T-cell (primary cell): ENCODE measurements around the gene RAP1GAP2. TPM values are rescaled to one million over a fixed set of nuclear protein-coding genes. Genes with fewer than 3 reads are reported as not detected.
A peak's percentile ranks its signal among the peaks of the same experiment; 100 is the strongest.

Experiments used
- ATAC-seq, 4 experiments: fragments of 200-7000 bp in 3 of 4; fragments of 150-1000 bp in 1 of 4; cut with Tn5 transposase; replicated peaks in 1 of 4; 1 replicate in 3 of 4; 2 replicates in 1 of 4; pipeline ENCODE4 v1.10.0; 2021; ENCODE audit warnings: moderate library complexity in 3 of 4, mild to moderate bottlenecking in 2 of 4, moderate number of reproducible peaks in 1 of 4
- CTCF ChIA-PET, 2 donors: fragments of 300-600 bp; sonication (Branson Sonifier 250); formaldehyde crosslinking; loops; one replicate each; lab custom pipeline; 2022; ENCODE audit warnings: antibody characterized with exemption in 2 of 2; lab: Charles Lee
- POLR2A ChIA-PET, 2 donors: fragments of 300-600 bp; sonication (Branson Sonifier 250); formaldehyde crosslinking; loops; one replicate each; lab custom pipeline; 2022; ENCODE audit warnings: antibody characterized with exemption in 2 of 2; lab: Charles Lee
- DNase-seq, 35 experiments: peaks; one replicate each; pipeline versions ENCODE4 v3.0.0 to v3.0.0-alpha.2; 2013 to 2023
- H3K27ac ChIP-seq: one replicate; pipeline ENCODE4 v1.5.1; 2013; ENCODE audit warnings: low read length
- H3K27me3 ChIP-seq, 2 experiments: replicated peaks in 1 of 2; 1 replicate in 1 of 2; 2 replicates in 1 of 2; pipeline versions ENCODE4 v1.6.1 to v1.7.0; 2013; ENCODE audit warnings: low read length in 1 of 2, mixed read lengths in 1 of 2; ENCODE audit not compliant: control insufficient read depth in 2 of 2, insufficient read depth in 2 of 2; ENCODE audit errors: extremely low read depth in 1 of 2
- H3K36me3 ChIP-seq, 2 donors: 1 replicate in 1 of 2; 2 replicates in 1 of 2; pipeline versions ENCODE4 v1.6.1 to v1.7.0; 2013; ENCODE audit warnings: low read length in 1 of 2; ENCODE audit not compliant: control insufficient read depth in 2 of 2, insufficient read depth in 1 of 2; ENCODE audit errors: extremely low read depth in 1 of 2
- H3K4me1 ChIP-seq, 2 experiments: 1 replicate in 1 of 2; 2 replicates in 1 of 2; pipeline versions ENCODE4 v1.6.1 to v1.7.0; 2013; ENCODE audit warnings: low read length in 2 of 2, mixed read lengths in 1 of 2; ENCODE audit not compliant: insufficient read depth in 2 of 2, control insufficient read depth in 1 of 2; ENCODE audit errors: extremely low read depth in 1 of 2
- H3K4me3 ChIP-seq, 2 donors: 1 replicate in 1 of 2; 2 replicates in 1 of 2; pipeline versions ENCODE4 v1.5.1 to v1.7.0; 2013; ENCODE audit warnings: mild to moderate bottlenecking in 2 of 2, low read length in 1 of 2, moderate library complexity in 1 of 2; ENCODE audit not compliant: control insufficient read depth in 1 of 2; ENCODE audit errors: extremely low read depth in 1 of 2
- H3K9me3 ChIP-seq: 2 replicates; pipeline ENCODE4 v1.7.0; 2013
- H3K27ac Mint-ChIP-seq, 2 donors: one replicate each; pipeline ENCODE4 v1.8.0; 2020 to 2021; ENCODE audit warnings: mild to moderate bottlenecking in 2 of 2, mixed read lengths in 2 of 2
- H3K27me3 Mint-ChIP-seq, 2 donors: one replicate each; pipeline ENCODE4 v1.8.0; 2021 to 2022; ENCODE audit warnings: mixed read lengths in 2 of 2
- H3K36me3 Mint-ChIP-seq: one replicate; pipeline ENCODE4 v1.8.0; 2021; ENCODE audit warnings: mixed read lengths
- H3K4me1 Mint-ChIP-seq, 3 donors: one replicate each; pipeline ENCODE4 v1.8.0; 2020 to 2022; ENCODE audit warnings: mixed read lengths in 3 of 3, mild to moderate bottlenecking in 1 of 3
- H3K4me3 Mint-ChIP-seq, 3 donors: one replicate each; pipeline ENCODE4 v1.8.0; 2020 to 2022; ENCODE audit warnings: mild to moderate bottlenecking in 3 of 3, mixed read lengths in 3 of 3, moderate library complexity in 3 of 3
- H3K9me3 Mint-ChIP-seq, 3 donors: one replicate each; pipeline ENCODE4 v1.8.0; 2020 to 2022; ENCODE audit warnings: mixed read lengths in 3 of 3
- WGBS: methylation state at CpG from one replicate; pipeline ENCODE4 v1.1.5; 2013; ENCODE audit warnings: missing lambda C conversion rate; ENCODE audit not compliant: insufficient coverage; 5-methylcytosine and 5-hydroxymethylcytosine counted together
- total RNA-seq, 35 experiments: library from RNA in 6 of 35; stranded (reverse) in 6 of 35; fragments of 120-200 nt in 1 of 35; gene quantifications; one replicate each; pipeline versions ENCODE4 v1.2.1 to v1.2.4 and lab custom pipeline; 2013 to 2026

RAP1GAP2 gene
- total RNA-seq, 5 donors from 2014 or later (not counting 1 experiment from before 2014, with no cell fraction given), result 8.0 to 77.7 (median 13.3) TPM

DNA sequence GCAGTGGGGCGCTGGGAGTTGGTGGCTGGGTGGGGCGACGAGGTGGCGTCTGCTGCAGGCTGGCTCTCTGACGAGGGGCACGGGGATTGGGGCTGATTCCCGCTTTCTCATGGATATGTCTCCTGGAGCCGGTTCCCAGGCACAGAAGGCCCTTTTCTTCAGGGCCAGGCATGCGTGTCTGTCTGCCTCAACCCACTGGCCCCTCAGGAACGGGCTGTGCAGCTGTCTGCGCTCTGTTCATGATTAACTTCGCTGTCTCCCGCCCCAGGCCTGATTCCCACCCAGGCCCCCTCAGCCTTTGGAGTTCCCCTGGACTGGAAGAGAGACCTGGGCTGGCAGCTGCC is 53.1 kb downstream of the RAP1GAP2 start:
- Histone ChIP-seq H3K27me3 (peaks cover 0 to 32% of the 10 kb centered on the region in 2 experiments), H3K4me1 (peaks cover 13 to 42% of the 10 kb centered on the region in 2 experiments), H3K36me3 (peaks cover 0 to 4% of the 10 kb centered on the region in 2 donors), H3K9me3 (no peaks in the 10 kb centered on the region), H3K4me3 (no peak overlapping the region), H3K27ac (no peak overlapping the region)
- 88% methylated on average over 11 of the region's 13 CpGs for WGBS
- Mint-ChIP-seq H3K27ac (no peak overlapping the region), H3K4me3 (no peak overlapping the region), H3K9me3 (no peaks in the 10 kb centered on the region), H3K4me1 (peaks cover 15 to 27% (median 18%) of the 10 kb centered on the region in 3 donors), H3K36me3 (peaks cover 6% of the 10 kb centered on the region), H3K27me3 (peaks cover 0 to 5% of the 10 kb centered on the region in 2 donors)
- no peak for DNase-seq
- no peak for ATAC-seq
- CTCF ChIA-PET, result interaction anchor here in 1 of 2 donors (1.2 kb wide), 1 partner anchor 35 kb away, joined by 3 read pairs; no protein-coding TSS in a partner anchor
- POLR2A ChIA-PET, result no interaction called here

DNA sequence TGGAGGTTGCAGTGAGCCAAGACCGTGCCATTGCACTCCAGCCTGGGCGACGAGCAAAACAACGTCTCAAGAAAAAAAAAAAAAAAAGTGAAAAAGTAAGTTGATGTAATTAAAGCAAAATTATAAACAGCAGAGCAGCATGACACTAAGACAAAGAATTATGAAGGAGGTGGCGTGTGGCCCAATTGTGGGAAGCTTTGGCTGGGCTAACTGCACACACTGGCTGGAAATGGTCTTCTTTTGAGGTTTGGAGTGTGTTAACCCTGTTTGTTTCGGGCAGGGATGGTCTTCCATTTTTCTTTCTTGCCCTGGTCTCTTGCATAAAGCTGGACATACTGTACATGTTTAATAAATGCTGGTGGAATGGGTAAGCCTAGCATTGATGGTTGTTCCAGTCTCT is 54.8 kb downstream of the RAP1GAP2 start:
- peaks cover 15 to 54% of the 10 kb centered on the region in 2 experiments for H3K4me1 ChIP-seq
- ChIA-PET POLR2A (interaction anchor here in 1 of 2 donors (0.7 kb wide), 1 partner anchor 125 kb away, joined by 5 read pairs; no protein-coding TSS in a partner anchor), CTCF (interaction anchor here in 1 of 2 donors (0.5 kb wide), 1 partner anchor 93 kb away, joined by 5 read pairs; no protein-coding TSS in a partner anchor)
- peaks cover 0 to 2% of the 10 kb centered on the region in 2 donors for H3K36me3 ChIP-seq
- Mint-ChIP-seq H3K9me3 (no peaks in the 10 kb centered on the region), H3K36me3 (peaks cover 4% of the 10 kb centered on the region), H3K4me3 (peak overlapping the region in 1 of 3 donors; percentile 55), H3K27me3 (peaks cover 7 to 15% of the 10 kb centered on the region in 2 donors), H3K4me1 (peaks cover 19 to 38% (median 26%) of the 10 kb centered on the region in 3 donors), H3K27ac (no peak overlapping the region)
- 80% methylated on average over 6 of the region's 6 CpGs for WGBS
- no peak overlapping the region for H3K4me3 ChIP-seq
- H3K9me3 ChIP-seq, result no peaks in the 10 kb centered on the region
- H3K27ac ChIP-seq, result no peak overlapping the region
- H3K27me3 ChIP-seq, result peaks cover 0 to 46% of the 10 kb centered on the region in 2 experiments
- no peak for ATAC-seq
- DNase-seq, result no peak

DNA sequence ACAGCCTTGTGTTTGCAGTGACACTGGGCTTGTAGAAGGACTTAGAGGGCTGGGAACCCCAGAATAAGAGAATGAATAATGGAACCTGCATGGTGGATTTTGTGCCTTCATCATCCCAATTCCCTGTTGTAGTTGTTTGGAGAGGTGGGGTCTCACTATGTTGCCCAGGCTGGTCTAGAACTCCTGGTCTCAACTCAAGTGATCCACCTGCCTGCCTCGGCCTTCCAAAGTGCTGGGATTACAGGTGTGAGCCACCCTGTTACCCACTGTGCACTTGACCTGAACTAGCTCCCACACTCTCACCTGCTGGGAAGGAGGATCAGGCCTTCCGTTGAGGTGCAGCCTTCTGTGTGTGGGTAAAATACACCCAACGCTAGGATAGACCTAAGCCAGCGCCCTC is 55.4 kb downstream of the RAP1GAP2 start:
- no peaks in the 10 kb centered on the region for H3K9me3 Mint-ChIP-seq
- Histone ChIP-seq H3K27me3 (peaks cover 0 to 52% of the 10 kb centered on the region in 2 experiments), H3K36me3 (peaks cover 0 to 2% of the 10 kb centered on the region in 2 donors), H3K4me3 (no peak overlapping the region), H3K27ac (no peak overlapping the region), H3K9me3 (no peaks in the 10 kb centered on the region), H3K4me1 (peaks cover 15 to 61% of the 10 kb centered on the region in 2 experiments)
- H3K4me3 Mint-ChIP-seq, result peak overlapping the region in 2 of 3 donors; percentile 6 to 55
- no peak overlapping the region for H3K27ac Mint-ChIP-seq
- peaks cover 22 to 42% (median 29%) of the 10 kb centered on the region in 3 donors for H3K4me1 Mint-ChIP-seq
- no CpG with 5 or more reads among the region's 4 CpGs for WGBS
- H3K27me3 Mint-ChIP-seq, result peaks cover 7 to 16% of the 10 kb centered on the region in 2 donors
- no peak for ATAC-seq
- peaks cover 8% of the 10 kb centered on the region for H3K36me3 Mint-ChIP-seq
- no peak for DNase-seq
- CTCF ChIA-PET, result interaction anchor here in 1 of 2 donors (0.5 to 1.0 kb wide), 3 partner anchors 37 to 93 kb away, joined by 3 to 5 read pairs (median 4); no protein-coding TSS in a partner anchor
- POLR2A ChIA-PET, result interaction anchor here in 1 of 2 donors (0.6 to 0.7 kb wide), 2 partner anchors 11 to 125 kb away, joined by 5 to 6 read pairs; no protein-coding TSS in a partner anchor

DNA sequence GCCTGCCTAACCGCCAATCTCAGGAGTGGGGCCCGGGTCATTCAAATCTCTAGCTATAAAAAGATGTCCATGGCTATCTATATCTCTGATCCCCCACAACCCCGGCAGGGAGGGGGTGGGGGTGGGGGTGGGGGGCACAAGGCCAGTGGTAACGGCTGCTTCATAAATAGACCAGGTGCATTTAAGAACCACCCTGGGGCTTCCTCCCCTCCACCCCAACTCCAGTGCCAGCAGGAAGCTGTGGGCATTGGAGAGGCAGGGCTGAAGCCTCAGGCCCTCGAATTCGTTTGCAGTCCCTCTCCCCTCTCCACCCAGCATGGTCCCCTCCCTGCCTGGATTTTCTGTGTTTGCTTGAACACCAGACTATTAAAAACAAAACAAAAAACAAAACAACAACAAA is 56.0 kb downstream of the RAP1GAP2 start:
- no peaks in the 10 kb centered on the region for H3K9me3 Mint-ChIP-seq
- peaks cover 15 to 59% of the 10 kb centered on the region in 2 experiments for H3K4me1 ChIP-seq
- WGBS, result 0% methylated on average over 2 of the region's 6 CpGs
- H3K4me1 Mint-ChIP-seq, result peaks cover 20 to 45% (median 32%) of the 10 kb centered on the region in 3 donors
- peak overlapping the region; percentile 55 to 68 (median 61) for H3K4me3 Mint-ChIP-seq
- H3K27ac ChIP-seq, result no peak overlapping the region
- POLR2A ChIA-PET, result no interaction called here
- CTCF ChIA-PET, result interaction anchor here in 1 of 2 donors (0.7 to 1.0 kb wide), 2 partner anchors 38 to 66 kb away, joined by 3 to 4 read pairs; no protein-coding TSS in a partner anchor
- H3K27me3 ChIP-seq, result peaks cover 0 to 55% of the 10 kb centered on the region in 2 experiments
- peaks cover 0 to 2% of the 10 kb centered on the region in 2 donors for H3K36me3 ChIP-seq
- peaks cover 8% of the 10 kb centered on the region for H3K36me3 Mint-ChIP-seq
- H3K9me3 ChIP-seq, result no peaks in the 10 kb centered on the region
- peaks cover 13 to 21% of the 10 kb centered on the region in 2 donors for H3K27me3 Mint-ChIP-seq
- ATAC-seq (no peak), DNase-seq (no peak)
- no peak overlapping the region for H3K4me3 ChIP-seq
- H3K27ac Mint-ChIP-seq, result no peak overlapping the region

DNA sequence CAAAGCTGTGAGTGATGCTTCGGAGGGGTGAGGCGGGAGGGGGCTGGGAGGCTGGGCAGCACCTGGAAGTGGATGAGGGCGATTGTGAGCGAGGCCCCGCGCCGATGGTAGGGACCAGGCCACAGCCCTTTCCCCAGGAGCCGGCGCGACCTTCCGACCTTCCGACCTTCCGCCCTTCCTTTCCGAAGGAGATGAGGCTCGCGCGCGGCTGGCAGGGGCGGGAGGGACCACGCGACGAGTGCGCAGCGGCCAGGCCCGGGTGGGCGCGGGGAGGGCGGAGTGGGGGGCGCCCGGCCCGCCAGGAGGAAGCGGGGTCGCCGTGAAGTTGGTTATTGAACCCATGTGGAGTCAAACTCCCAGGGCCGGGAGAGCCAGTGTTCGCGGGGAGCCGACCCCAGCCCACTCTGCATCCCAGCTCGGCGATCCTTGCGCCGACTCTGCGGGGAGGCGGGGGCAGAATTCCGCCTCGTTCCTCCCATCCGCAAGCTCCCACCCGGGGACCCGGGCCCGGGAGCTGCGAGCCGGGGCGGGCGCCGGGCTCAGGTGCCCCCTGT is 56.6 kb downstream of the RAP1GAP2 start:
- peaks cover 14 to 41% (median 28%) of the 10 kb centered on the region in 3 donors for H3K4me1 Mint-ChIP-seq
- Histone ChIP-seq H3K4me3 (peak overlapping the region; percentile 15 to 46), H3K36me3 (peaks cover 0 to 2% of the 10 kb centered on the region in 2 donors), H3K4me1 (peaks cover 10 to 54% of the 10 kb centered on the region in 2 experiments), H3K27me3 (peaks cover 0 to 55% of the 10 kb centered on the region in 2 experiments), H3K9me3 (no peaks in the 10 kb centered on the region), H3K27ac (no peak overlapping the region)
- peak overlapping the region; percentile 55 to 68 (median 61) for H3K4me3 Mint-ChIP-seq
- peaks cover 14 to 21% of the 10 kb centered on the region in 2 donors for H3K27me3 Mint-ChIP-seq
- peaks cover 8% of the 10 kb centered on the region for H3K36me3 Mint-ChIP-seq
- ChIA-PET POLR2A (interaction anchor here in 1 of 2 donors (0.6 kb wide), 1 partner anchor 70 kb away, joined by 3 read pairs; no protein-coding TSS in a partner anchor), CTCF (interaction anchor here in 1 of 2 donors (1.0 kb wide), 1 partner anchor 38 kb away, joined by 3 read pairs; no protein-coding TSS in a partner anchor)
- WGBS, result 6% methylated on average over 52 of the region's 55 CpGs
- H3K27ac Mint-ChIP-seq, result no peak overlapping the region
- ATAC-seq (no peak), DNase-seq (no peak)
- no peaks in the 10 kb centered on the region for H3K9me3 Mint-ChIP-seq
